Muscle layer of duodenum (tissue), 2 donors: ENCODE results near the gene ADAMTS13.

ENCODE experiments used
- H3K27ac ChIP-seq: one replicate; pipeline ENCODE4 v1.7.0; 2013; ENCODE audit warnings: mild to moderate bottlenecking, low read length
- H3K27me3 ChIP-seq: one replicate; pipeline ENCODE4 v1.7.0; 2013; ENCODE audit warnings: low read depth, mild to moderate bottlenecking, control low read depth, low read length
- H3K36me3 ChIP-seq, 2 donors: one replicate each; pipeline ENCODE4 v1.7.0; 2013; ENCODE audit warnings: low read length in 2 of 2, control low read depth in 1 of 2, mild to moderate bottlenecking in 1 of 2; ENCODE audit not compliant: insufficient read depth in 2 of 2, control insufficient read depth in 1 of 2
- H3K4me1 ChIP-seq, 2 donors: one replicate each; pipeline ENCODE4 v1.7.0; 2013; ENCODE audit warnings: low read length in 2 of 2, mild to moderate bottlenecking in 2 of 2, control low read depth in 1 of 2, moderate library complexity in 1 of 2; ENCODE audit not compliant: insufficient read depth in 2 of 2, control insufficient read depth in 1 of 2
- H3K4me3 ChIP-seq, 2 donors: one replicate each; pipeline ENCODE4 v1.7.0; 2013; ENCODE audit warnings: low read length in 2 of 2, low read depth in 1 of 2, mild to moderate bottlenecking in 1 of 2
- H3K9me3 ChIP-seq, 2 donors: one replicate each; pipeline ENCODE4 v1.7.0; 2013; ENCODE audit warnings: low read length in 2 of 2, control low read depth in 1 of 2, mild to moderate bottlenecking in 1 of 2; ENCODE audit not compliant: control insufficient read depth in 1 of 2
- donor health status: healthy.

The ADAMTS13 gene

DNA sequence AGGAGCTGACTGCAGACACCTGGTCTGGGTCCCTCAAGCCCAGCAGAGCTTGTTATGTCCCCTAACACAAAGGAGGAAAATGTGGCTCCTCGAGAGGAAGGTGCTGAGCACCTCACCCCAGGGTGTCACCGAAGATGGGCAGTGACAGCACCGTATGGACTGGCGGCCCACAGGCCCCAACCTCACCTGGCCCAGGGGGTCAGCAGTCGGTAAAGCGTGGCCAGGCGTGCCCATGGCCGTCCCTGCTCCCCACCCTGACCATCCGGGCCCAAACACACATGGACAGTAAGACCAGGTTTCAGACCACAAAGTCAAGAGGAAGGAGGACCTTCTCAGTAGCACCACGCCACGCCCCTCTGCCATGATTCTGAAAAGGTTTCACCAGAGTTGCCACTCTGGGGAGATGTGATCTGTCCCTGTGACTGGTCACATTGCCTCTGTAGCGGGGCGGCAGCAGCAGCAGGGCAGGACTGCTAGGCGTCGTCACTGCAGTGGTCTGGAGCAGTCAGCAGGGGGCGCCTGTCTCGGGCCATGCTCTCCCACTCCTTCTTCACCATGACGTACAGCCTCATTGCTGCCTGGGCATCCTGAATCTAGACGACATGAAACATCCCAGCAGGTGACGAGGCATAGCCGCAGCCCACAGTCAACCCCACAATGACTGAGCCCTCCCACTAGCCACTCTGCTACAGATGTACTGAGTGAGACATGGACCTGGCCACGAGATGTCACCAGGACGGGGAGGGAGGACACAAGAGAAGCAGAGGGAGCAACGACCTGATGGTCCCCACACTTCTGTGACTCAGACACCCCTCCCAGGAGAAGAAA lies 15.5 kb upstream of the ADAMTS13 start:
- H3K4me1 ChIP-seq = no peaks in the 10 kb centered on the region
- no peak overlapping the region for H3K27ac ChIP-seq
- peaks cover 35 to 74% of the 10 kb centered on the region in 2 donors for H3K36me3 ChIP-seq
- no peak overlapping the region for H3K4me3 ChIP-seq
- H3K27me3 ChIP-seq = no peaks in the 10 kb centered on the region
- H3K9me3 ChIP-seq = no peaks in the 10 kb centered on the region

DNA sequence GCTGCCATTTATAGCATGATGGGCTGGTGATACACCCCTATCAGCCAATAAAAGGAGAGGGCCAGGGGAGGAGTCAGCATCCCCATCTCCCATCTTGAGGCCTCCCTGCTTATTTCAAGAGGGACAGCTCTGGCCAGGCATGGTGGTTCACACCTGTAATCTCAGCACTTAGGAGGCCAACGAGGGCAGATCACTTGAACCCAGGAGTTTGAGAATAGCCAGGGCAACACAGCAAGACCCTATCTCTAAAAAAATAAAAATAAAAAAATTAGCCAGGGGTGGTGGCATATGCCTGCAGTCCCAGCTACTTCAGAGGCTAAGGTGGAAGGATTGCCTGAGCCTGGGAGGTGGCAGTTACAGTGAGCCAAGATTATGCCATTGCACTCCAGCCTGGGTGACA lies 14.1 kb upstream of the ADAMTS13 start:
- H3K27ac ChIP-seq = no peak overlapping the region
- H3K27me3 ChIP-seq = no peaks in the 10 kb centered on the region
- H3K4me3 ChIP-seq = no peak overlapping the region
- no peaks in the 10 kb centered on the region for H3K9me3 ChIP-seq
- H3K36me3 ChIP-seq = peaks cover 44 to 77% of the 10 kb centered on the region in 2 donors
- no peaks in the 10 kb centered on the region for H3K4me1 ChIP-seq

DNA sequence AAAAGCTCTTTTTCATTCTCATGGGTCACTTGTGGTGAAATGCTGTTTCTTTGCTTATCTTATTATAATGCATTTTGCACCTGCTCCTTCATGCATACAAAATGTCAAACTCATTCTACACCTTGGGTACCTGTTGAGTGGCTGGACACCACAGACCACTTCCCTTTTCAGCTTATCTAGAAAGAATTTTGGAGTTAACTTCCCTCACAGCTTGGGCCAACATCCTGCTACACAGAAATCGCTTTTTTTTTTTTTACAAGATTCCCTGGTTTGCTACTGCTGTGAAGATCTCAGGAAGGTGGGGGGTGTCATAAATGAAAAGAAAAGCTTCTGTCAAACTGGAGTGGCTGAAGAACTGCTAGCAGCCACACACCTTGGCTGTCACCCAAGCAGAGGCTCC lies 7.0 kb upstream of the ADAMTS13 start:
- Histone ChIP-seq H3K9me3 (no peaks in the 10 kb centered on the region), H3K4me3 (no peak overlapping the region), H3K4me1 (peaks cover 0 to 36% of the 10 kb centered on the region in 2 donors), H3K27me3 (no peaks in the 10 kb centered on the region), H3K27ac (no peak overlapping the region), H3K36me3 (peaks cover 40 to 42% of the 10 kb centered on the region in 2 donors)

DNA sequence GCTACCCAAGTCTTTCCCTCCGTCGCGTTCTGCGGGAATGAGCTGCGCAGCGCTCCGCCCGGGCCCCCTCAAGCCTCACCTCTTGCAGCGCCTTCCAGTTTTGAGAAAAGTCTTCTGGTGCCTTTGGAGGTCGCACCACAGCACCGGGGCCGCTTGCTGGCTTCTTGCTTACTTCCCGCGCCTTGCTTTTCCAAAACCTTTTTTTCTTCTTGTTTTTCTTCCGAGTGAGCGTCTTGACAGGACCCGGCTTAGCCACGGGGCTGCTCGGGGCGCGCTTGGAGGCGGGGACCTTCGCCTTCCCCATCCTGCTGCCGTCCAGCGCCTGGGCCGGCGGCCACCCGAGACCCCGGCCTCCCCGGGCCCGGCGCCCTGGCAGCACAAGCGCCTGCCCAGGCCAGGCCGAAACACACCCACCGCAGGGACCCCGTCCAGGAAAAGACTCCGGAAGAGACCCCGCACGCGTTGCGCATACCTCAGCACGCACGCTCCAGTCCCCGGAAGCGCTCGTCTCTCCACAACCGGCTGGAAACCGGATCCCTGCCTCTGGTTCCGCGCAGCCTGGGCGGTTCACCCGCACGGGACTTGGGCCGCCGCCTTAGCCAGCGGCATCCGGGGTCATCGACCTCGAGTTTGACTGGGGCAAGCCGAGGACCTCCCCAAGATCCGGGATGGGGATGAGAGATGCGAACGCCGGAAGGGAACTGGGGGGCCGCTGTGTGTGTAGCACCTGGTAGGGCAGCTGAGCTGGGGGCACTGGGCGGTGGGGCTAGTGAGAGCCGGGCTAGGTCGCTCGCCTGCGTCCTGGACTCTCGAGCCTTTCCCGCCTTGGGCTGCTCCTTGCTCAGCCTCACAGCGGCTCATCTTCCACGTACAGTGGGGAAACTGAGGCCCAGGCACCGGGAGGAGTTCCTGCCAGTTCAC lies 4.4 kb upstream of the ADAMTS13 start, which contains the start of gene REXO4:
REXO4 (minus strand) TSS at position 470 of the 921 bp plus-strand sequence; CDS start at position 304, 166 bp downstream.
- H3K27ac ChIP-seq = peak within 1 kb of the TSS; percentile 74
- no peaks in the 10 kb centered on the region for H3K27me3 ChIP-seq
- H3K4me3 ChIP-seq = peak within 1 kb of the TSS; percentile 82 to 95
- peaks cover 0 to 36% of the 10 kb centered on the region in 2 donors for H3K4me1 ChIP-seq
- peaks cover 18 to 20% of the 10 kb centered on the region in 2 donors for H3K36me3 ChIP-seq
- H3K9me3 ChIP-seq = no peaks in the 10 kb centered on the region

DNA sequence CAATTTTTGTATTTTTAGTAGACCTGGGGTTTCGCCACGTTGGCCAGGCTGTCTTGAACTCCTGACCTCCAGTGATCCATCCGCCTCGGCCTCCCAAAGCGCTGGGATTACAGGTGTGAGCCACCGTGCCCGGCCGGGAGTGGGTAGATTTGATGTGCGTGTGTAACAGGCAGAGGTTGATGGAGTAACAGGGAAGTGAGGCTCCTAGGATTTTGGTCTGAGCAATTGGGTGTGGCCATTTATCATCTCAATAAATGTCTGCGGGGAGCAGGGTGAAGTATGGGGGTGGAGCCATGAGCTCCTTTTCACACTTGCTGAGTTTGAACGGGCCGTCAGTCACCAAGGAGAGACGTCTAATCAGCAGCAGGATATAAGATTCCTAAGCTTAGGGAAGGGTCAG lies 3.2 kb upstream of the ADAMTS13 start:
- H3K27ac ChIP-seq = no peak overlapping the region
- peak overlapping the region in 1 of 2 donors; percentile 95 for H3K4me3 ChIP-seq
- peaks cover 0 to 31% of the 10 kb centered on the region in 2 donors for H3K4me1 ChIP-seq
- H3K27me3 ChIP-seq = no peaks in the 10 kb centered on the region
- no peaks in the 10 kb centered on the region for H3K9me3 ChIP-seq
- H3K36me3 ChIP-seq = peaks cover 8 to 12% of the 10 kb centered on the region in 2 donors

GRCh38 chr9:133420392-133420827 lies 1.8 kb upstream of the ADAMTS13 start:
- Histone ChIP-seq H3K4me3 (no peak overlapping the region), H3K27me3 (no peaks in the 10 kb centered on the region), H3K36me3 (peaks cover 3 to 5% of the 10 kb centered on the region in 2 donors), H3K27ac (no peak overlapping the region), H3K9me3 (no peaks in the 10 kb centered on the region), H3K4me1 (peaks cover 0 to 24% of the 10 kb centered on the region in 2 donors)

DNA sequence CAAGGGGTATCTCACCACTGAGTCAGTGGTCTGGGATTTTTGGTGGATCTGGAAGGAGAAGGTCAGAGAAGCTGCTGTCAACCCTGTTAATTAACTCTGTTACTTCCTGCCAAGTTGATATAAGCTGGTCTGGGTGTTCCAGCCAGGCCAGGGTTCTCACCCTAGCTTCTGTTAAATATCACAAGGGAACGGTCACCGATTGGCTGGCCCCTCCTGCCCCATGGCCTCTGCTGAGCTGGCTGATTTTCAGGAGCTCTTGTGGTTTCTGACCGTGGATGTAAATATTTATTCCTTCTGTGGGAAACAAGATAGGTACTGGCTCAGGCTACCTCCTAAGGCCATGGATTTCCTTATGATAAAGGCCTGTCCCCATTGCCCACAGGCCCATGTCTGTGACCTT lies 1.0 kb downstream of the ADAMTS13 start:
- H3K27me3 ChIP-seq = peaks cover 4% of the 10 kb centered on the region
- H3K4me1 ChIP-seq = peaks cover 0 to 5% of the 10 kb centered on the region in 2 donors
- H3K4me3 ChIP-seq = no peak overlapping the region
- peaks cover 0 to 3% of the 10 kb centered on the region in 2 donors for H3K36me3 ChIP-seq
- no peaks in the 10 kb centered on the region for H3K9me3 ChIP-seq
- no peak overlapping the region for H3K27ac ChIP-seq

GRCh38 chr9:133424187-133424586 lies 2.0 kb downstream of the ADAMTS13 start:
- Histone ChIP-seq H3K4me1 (peaks cover 0 to under 1% of the 10 kb centered on the region in 2 donors), H3K36me3 (peaks cover 0 to 3% of the 10 kb centered on the region in 2 donors), H3K4me3 (no peak overlapping the region), H3K27ac (no peak overlapping the region), H3K9me3 (no peaks in the 10 kb centered on the region), H3K27me3 (peaks cover 4% of the 10 kb centered on the region)

- no peak overlapping the region for H3K27ac ChIP-seq
- peaks cover 4% of the 10 kb centered on the region for H3K27me3 ChIP-seq
- no peak overlapping the region for H3K4me3 ChIP-seq
- H3K4me1 ChIP-seq = peaks cover 0 to 7% of the 10 kb centered on the region in 2 donors
- peaks cover 0 to 3% of the 10 kb centered on the region in 2 donors for H3K36me3 ChIP-seq
- H3K9me3 ChIP-seq = no peaks in the 10 kb centered on the region
Measured at GRCh38 chr9:133425049-133425632, 3.0 kb downstream of the ADAMTS13 start.

- H3K27me3 ChIP-seq = peaks cover 4% of the 10 kb centered on the region
Measured at GRCh38 chr9:133426011-133426410, 3.8 kb downstream of the ADAMTS13 start.

More at GRCh38 chr9:133426011-133426410, 3.8 kb downstream of the ADAMTS13 start:
- no peaks in the 10 kb centered on the region for H3K9me3 ChIP-seq
- H3K4me3 ChIP-seq = no peak overlapping the region
- no peak overlapping the region for H3K27ac ChIP-seq
- peaks cover 0 to 3% of the 10 kb centered on the region in 2 donors for H3K36me3 ChIP-seq
- peaks cover 0 to 7% of the 10 kb centered on the region in 2 donors for H3K4me1 ChIP-seq
